GM12878 (cell line): ENCODE data around the gene RAC3. TPM values are rescaled to one million over a fixed set of nuclear protein-coding genes. Genes with fewer than 3 reads are reported as not detected.

Source experiments
- ATAC-seq: fragments of 200-7000 bp; cut with Tn5 transposase; 3 replicates; pipeline ENCODE4 v1.9.1; 2020; ENCODE audit warnings: mild to moderate bottlenecking, moderate library complexity
- BruUV-seq: library from RNA; stranded (reverse); fragments of 400-500 nt; replicated peaks from 2 replicates; lab custom pipeline; 2021; lab: Mats Ljungman, UMichigan
- CTCF ChIA-PET: fragments of 300-600 bp; sonication (Branson Sonifier 250); formaldehyde crosslinking; extraction: SDS; loops from one replicate; lab custom pipeline; 2021; ENCODE audit warnings: inconsistent platforms; lab: Yijun Ruan, JAX
- POLR2A ChIA-PET: fragments of 350-600 bp; formaldehyde crosslinking; extraction: SDS; loops from one replicate; lab custom pipeline; 2021; ENCODE audit warnings: inconsistent platforms; lab: Charles Lee
- RAD21 ChIA-PET: fragments of 300-600 bp; sonication (Branson Sonifier 250); formaldehyde crosslinking; loops from one replicate; lab custom pipeline; 2023; ENCODE audit warnings: antibody characterized with exemption; ENCODE audit not compliant: unreplicated experiment; lab: Charles Lee
- SMC1A ChIA-PET: fragments of 300-600 bp; sonication (Branson Sonifier 250); formaldehyde crosslinking; loops from one replicate; lab custom pipeline; 2023; ENCODE audit not compliant: unreplicated experiment, uncharacterized antibody; lab: Charles Lee
- DNase-seq: peaks from one replicate; pipeline ENCODE4 v3.0.0-alpha.2; 2011; ENCODE audit warnings: low read depth, low spot score
- FAIRE-seq: peaks from 3 replicates; lab custom pipeline; 2011; peaks lifted over from hg19 to GRCh38; lab: Jason Lieb, UNC
- H2AFZ ChIP-seq: 2 replicates; pipeline ENCODE4 v1.6.0; 2011; ENCODE audit warnings: low read depth, low read length, control low read depth; ENCODE audit not compliant: control insufficient read depth
- H3K27ac ChIP-seq: 2 replicates; pipeline ENCODE4 v1.5.1; 2011; ENCODE audit warnings: control low read depth; ENCODE audit not compliant: control insufficient read depth, insufficient read depth
- H3K27me3 ChIP-seq, 2 experiments: replicated peaks in 1 of 2; 2 replicates each; pipeline versions ENCODE4 v1.6.0 to v1.6.1; 2011; ENCODE audit warnings: low read length in 1 of 2; ENCODE audit not compliant: control insufficient read depth in 2 of 2, insufficient read depth in 2 of 2
- H3K36me3 ChIP-seq, 2 experiments: 2 replicates each; pipeline ENCODE4 v1.5.1; 2011; ENCODE audit warnings: low read length in 1 of 2; ENCODE audit not compliant: control insufficient read depth in 2 of 2, insufficient read depth in 2 of 2
- H3K4me1 ChIP-seq: 2 replicates; pipeline ENCODE4 v1.6.1; 2011; ENCODE audit warnings: mild to moderate bottlenecking, low read length, moderate library complexity, mixed read lengths; ENCODE audit not compliant: control insufficient read depth, insufficient read depth
- H3K4me2 ChIP-seq: 2 replicates; pipeline ENCODE4 v1.6.0; 2011; ENCODE audit warnings: control low read depth; ENCODE audit not compliant: control insufficient read depth, insufficient read depth
- H3K4me3 ChIP-seq: fragments of 200-600 bp; sonication (generic); 2 replicates; pipeline ENCODE4 v1.5.1; 2016
- H3K79me2 ChIP-seq: 2 replicates; pipeline ENCODE4 v1.6.0; 2011; ENCODE audit warnings: low read length; ENCODE audit not compliant: control insufficient read depth, insufficient read depth
- H3K9ac ChIP-seq: 2 replicates; pipeline ENCODE4 v1.8.0; 2011; ENCODE audit warnings: low read length, control low read depth, mixed read lengths; ENCODE audit not compliant: control insufficient read depth, insufficient read depth
- H3K9me3 ChIP-seq: replicated peaks from 3 replicates; pipeline ENCODE4 v1.5.1; 2011; ENCODE audit warnings: mild to moderate bottlenecking, low read length; ENCODE audit not compliant: control insufficient read depth, insufficient read depth
- H4K20me1 ChIP-seq: 2 replicates; pipeline ENCODE4 v1.6.0; 2011; ENCODE audit not compliant: control insufficient read depth, insufficient read depth
- ASH2L ChIP-seq: fragments of 300-600, 200-600 bp; sonication (generic); IDR thresholded peaks from 2 replicates; pipeline ENCODE4 v1.6.1; 2017; ENCODE audit warnings: low read depth, mild to moderate bottlenecking, borderline replicate concordance
- BRCA1 ChIP-seq: IDR thresholded peaks from 2 replicates; pipeline ENCODE4 v1.6.1; 2011; ENCODE audit warnings: low read depth, low read length, improper control_type of control experiment
- CBX5 ChIP-seq: sonication (generic); IDR thresholded peaks from 2 replicates; pipeline ENCODE4 v1.6.1; 2016; ENCODE audit warnings: low read depth, moderate library complexity, mild to moderate bottlenecking, inconsistent platforms
- ETV6 ChIP-seq, 2 experiments: fragments of 450-650 bp in 1 of 2; IDR thresholded peaks in 1 of 2; conservative IDR thresholded peaks in 1 of 2; 2 replicates each; pipeline ENCODE4 v1.6.1; 2014; ENCODE audit warnings: antibody characterized with exemption in 1 of 2, borderline replicate concordance in 1 of 2, low read depth in 1 of 2, mild to moderate bottlenecking in 1 of 2, moderate library complexity in 1 of 2
- MYB ChIP-seq: fragments of 150-350 bp; IDR thresholded peaks from 2 replicates; pipeline ENCODE4 v1.6.1; 2014; ENCODE audit warnings: mild to moderate bottlenecking, low read depth, low read length, borderline replicate concordance
- PAX5 ChIP-seq: IDR thresholded peaks from 2 replicates; pipeline ENCODE4 v1.6.1; 2011; ENCODE audit warnings: low read depth, low read length, borderline replicate concordance
- SIX5 ChIP-seq: IDR thresholded peaks from 2 replicates; pipeline ENCODE4 v1.6.1; 2011; ENCODE audit warnings: mild to moderate bottlenecking, low read depth, low read length, moderate library complexity; ENCODE audit not compliant: severe bottlenecking
- STAT1 ChIP-seq: fragments of 450-650 bp; conservative IDR thresholded peaks from 2 replicates; pipeline ENCODE4 v1.6.1; 2014; ENCODE audit warnings: antibody characterized with exemption, mild to moderate bottlenecking
- USF1 ChIP-seq: IDR thresholded peaks from 2 replicates; pipeline ENCODE4 v1.6.1; 2011; ENCODE audit warnings: borderline replicate concordance, low read depth, mild to moderate bottlenecking, moderate library complexity, mixed read lengths, low read length; ENCODE audit not compliant: insufficient read depth; ENCODE audit errors: extremely low read length
- ZNF207 ChIP-seq: fragments of 450-650 bp; IDR thresholded peaks from 2 replicates; pipeline ENCODE4 v1.6.1; 2014; ENCODE audit warnings: antibody characterized with exemption, mild to moderate bottlenecking, borderline replicate concordance
- ZNF217 ChIP-seq: fragments of 450-650 bp; IDR thresholded peaks from 2 replicates; pipeline ENCODE4 v1.6.1; 2017; ENCODE audit warnings: antibody characterized with exemption, mild to moderate bottlenecking
- WGBS: methylation state at CpG from one replicate; pipeline ENCODE4 v1.1.6; 2016; ENCODE audit warnings: low lambda C conversion rate; ENCODE audit not compliant: insufficient replicate concordance, insufficient coverage; ENCODE audit errors: missing lambda C conversion rate; 5-methylcytosine and 5-hydroxymethylcytosine counted together
- in situ Hi-C: fragments of 300-500 bp; cut with MboI; formaldehyde crosslinking; loops from 9 replicates; pipeline ENCODE4 v1.14.3; 2018; ENCODE audit warnings: mixed read lengths
- intact Hi-C: fragments of 100-400 bp; cut with micrococcal nuclease; formaldehyde crosslinking; loops from one replicate; pipeline ENCODE4 v1.14.2; 2022; ENCODE audit not compliant: unreplicated experiment
- polyA plus RNA-seq, 11 experiments: library from polyadenylated mRNA; depleted of rRNA in 4 of 11; unstranded in 6 of 11; stranded (reverse) in 5 of 11; fragments of >200 nt; fragmentation: Nextera tagmentation in 4 of 11; fragmentation: Illumina TruSeq in 1 of 11; extraction: Ambion mirVana in 4 of 11; extraction: Trizol in 1 of 11; gene quantifications; 1 replicate in 1 of 11; 2 replicates in 10 of 11; pipeline versions ENCODE4 v1.2.1 to v1.2.3, GENCODE V29; 2011 to 2016; ENCODE audit warnings: inconsistent platforms in 2 of 11, missing spikeins in 2 of 11, low read depth in 1 of 11
- total RNA-seq, 4 experiments: library from RNA; depleted of rRNA in 3 of 4; stranded (reverse); fragments of >200 nt in 3 of 4; fragmentation: Illumina TruSeq in 1 of 4; extraction: Trizol in 1 of 4; gene quantifications; 2 replicates each; pipeline versions ENCODE4 v1.2.1 to v1.2.3, GENCODE V29; 2013 to 2021
- TF ChIP-seq, protein P1 (sequence below): fragments of 450-650 bp; IDR thresholded peaks from 2 replicates; pipeline ENCODE4 v1.6.1; 2017; ENCODE audit warnings: mild to moderate bottlenecking, low read depth, inconsistent platforms; ENCODE audit not compliant: poor library complexity, severe bottlenecking

RAC3 gene
- total and polyA plus RNA-seq, 10 of the 15 experiments (the other 5 are each of a cell fraction or from before 2014, with no cell fraction given), result 0.11 to 32.9 (median 6.7) TPM

DNA sequence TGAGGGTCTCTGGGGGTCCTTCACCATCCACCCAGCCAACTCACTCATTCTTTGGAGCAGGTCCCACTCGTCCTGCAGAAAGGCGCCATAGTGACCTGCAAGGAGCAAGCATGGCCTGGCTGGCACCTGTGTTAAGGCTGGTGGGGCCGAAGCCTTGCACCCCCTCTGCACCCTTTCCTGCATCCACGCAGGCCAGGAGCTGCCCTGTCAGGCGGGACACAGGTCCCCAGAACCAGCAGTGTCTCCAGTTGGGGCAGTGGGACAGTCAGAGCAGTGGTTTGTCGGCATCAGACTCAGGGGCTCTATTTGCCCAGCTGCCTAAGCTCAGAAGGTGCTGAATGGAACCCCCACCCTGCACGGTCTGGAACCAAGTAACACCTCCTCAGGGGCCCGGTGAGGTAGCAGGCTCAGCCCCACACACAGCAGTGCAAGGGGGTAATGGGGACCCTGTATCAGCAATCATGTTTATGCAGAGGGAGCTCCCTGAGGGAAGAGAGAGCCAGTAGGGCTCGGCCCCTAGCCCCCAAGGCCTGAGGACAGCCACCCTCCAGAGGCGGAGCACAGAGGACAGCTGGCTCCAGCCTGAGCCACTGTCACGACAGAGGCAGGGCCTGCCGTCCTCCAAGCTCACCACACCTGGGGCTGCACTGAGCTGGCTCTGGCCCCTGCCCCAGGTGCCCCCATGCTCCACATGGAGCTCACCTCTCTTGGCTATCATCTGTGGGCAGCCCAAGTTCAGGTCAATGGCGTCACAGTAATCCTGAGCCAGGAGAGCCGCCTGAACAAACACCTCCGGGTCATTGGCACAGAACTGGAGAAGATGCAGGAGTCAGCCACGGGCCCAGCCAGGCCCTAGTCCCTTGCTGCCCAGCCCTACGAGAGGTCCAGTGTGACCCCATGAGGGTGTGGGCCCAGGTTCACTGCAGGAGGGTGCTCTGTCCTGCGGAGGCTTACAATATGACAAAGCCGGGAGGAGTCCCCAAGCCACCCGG, 32.2 kb downstream of the RAC3 start:
- in situ Hi-C loops, result no loop called here
- no peak for ATAC-seq
- RAD21 ChIA-PET, result no interaction called here
- TF ChIP-seq CBX5 (no peak), USF1 (no peak), BRCA1 (no peak), PAX5 (no peak), STAT1 (no peak), ZNF207 (no peak), ZNF217 (no peak), SIX5 (no peak), ETV6 (conservative IDR thresholded peaks at IDR 0.05 in 1 of 2, IDR thresholded peaks at IDR 0.05 in 1 of 2; ENCODE audit: borderline replicate concordance in 1 of 2, low read depth in 1 of 2) (no peak), MYB (no peak), ASH2L (no peak)
- TF ChIP-seq, protein P1, sequence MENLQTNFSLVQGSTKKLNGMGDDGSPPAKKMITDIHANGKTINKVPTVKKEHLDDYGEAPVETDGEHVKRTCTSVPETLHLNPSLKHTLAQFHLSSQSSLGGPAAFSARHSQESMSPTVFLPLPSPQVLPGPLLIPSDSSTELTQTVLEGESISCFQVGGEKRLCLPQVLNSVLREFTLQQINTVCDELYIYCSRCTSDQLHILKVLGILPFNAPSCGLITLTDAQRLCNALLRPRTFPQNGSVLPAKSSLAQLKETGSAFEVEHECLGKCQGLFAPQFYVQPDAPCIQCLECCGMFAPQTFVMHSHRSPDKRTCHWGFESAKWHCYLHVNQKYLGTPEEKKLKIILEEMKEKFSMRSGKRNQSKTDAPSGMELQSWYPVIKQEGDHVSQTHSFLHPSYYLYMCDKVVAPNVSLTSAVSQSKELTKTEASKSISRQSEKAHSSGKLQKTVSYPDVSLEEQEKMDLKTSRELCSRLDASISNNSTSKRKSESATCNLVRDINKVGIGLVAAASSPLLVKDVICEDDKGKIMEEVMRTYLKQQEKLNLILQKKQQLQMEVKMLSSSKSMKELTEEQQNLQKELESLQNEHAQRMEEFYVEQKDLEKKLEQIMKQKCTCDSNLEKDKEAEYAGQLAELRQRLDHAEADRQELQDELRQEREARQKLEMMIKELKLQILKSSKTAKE, result no peak
- TF ChIP-seq, all 136 proteins: peak for 0
- CTCF ChIA-PET, result interaction anchor here (1.0 kb wide), 1 partner anchor 102 kb away, joined by 3 read pairs; no protein-coding TSS in a partner anchor
- no peaks in the 10 kb centered on the region for H3K27me3 ChIP-seq
- DNase-seq (no peak), FAIRE-seq (no peak)
- H4K20me1 ChIP-seq, result no peaks in the 10 kb centered on the region
- peak overlapping the region; percentile 82; the same call in 1 of the 2 replicates for H3K4me2 ChIP-seq
- no peak overlapping the region for H2AFZ ChIP-seq
- no peak overlapping the region for H3K27ac ChIP-seq
- peaks cover 3 to 19% of the 10 kb centered on the region in 2 experiments; a peak in 3 of 4 replicates for H3K36me3 ChIP-seq
- SMC1A ChIA-PET, result interaction anchor here (0.8 kb wide), 1 partner anchor 26 kb away, joined by 3 read pairs; the partner anchor contains the start of gene DCXR
- peak overlapping the region; percentile 90; the same call in 1 of the 2 replicates for H3K4me3 ChIP-seq
- intact Hi-C loops, result no loop called here
- H3K9me3 ChIP-seq, result no peaks in the 10 kb centered on the region
- H3K4me1 ChIP-seq, result peaks cover 8% of the 10 kb centered on the region
- no TSS peak for BruUV-seq
- 75% methylated on average over 20 of the region's 20 CpGs for WGBS
- no peak overlapping the region for H3K9ac ChIP-seq
- peaks cover 20% of the 10 kb centered on the region for H3K79me2 ChIP-seq
- POLR2A ChIA-PET, result no interaction called here
